SH-SY5Y (cell line): ENCODE measurements around the gene TMEM135.

Experiments used
- GATA2 ChIP-seq: IDR thresholded peaks from 2 replicates; pipeline ENCODE4 v1.6.1; 2011; ENCODE audit warnings: mild to moderate bottlenecking, low read depth, low read length
- GATA3 ChIP-seq: IDR thresholded peaks from 2 replicates; pipeline ENCODE4 v1.6.1; 2011; ENCODE audit warnings: low read depth, mild to moderate bottlenecking, low read length, moderate library complexity

- TF ChIP-seq GATA3, result no peak
- TF ChIP-seq GATA2, result no peak
Observed at GRCh38 chr11:87255589-87255988, 217.9 kb downstream of the TMEM135 start.
